Limb (tissue), 2 donors: ENCODE measurements around the gene LIF.
"Not testable (repeated sequence)": the region's sequence is repeated elsewhere in the genome, so short reads cannot be mapped to it uniquely, and the experiment has no call there.

Experiments
- DNase-seq, 2 donors: peaks; one replicate each; pipeline ENCODE4 v3.0.0-alpha.2; 2016; ENCODE audit errors: extremely low spot score in 2 of 2

Gene LIF

GRCh38 chr22:30210235-30210909 lies 36.2 kb downstream of the LIF start:
- DNase-seq: peak in 1 of 2 donors; percentile 44

GRCh38 chr22:30209642-30210041 lies 36.9 kb downstream of the LIF start:
- no peak for DNase-seq

- DNase-seq: peak; percentile 50 to 60
These were observed 37.6 kb downstream of the LIF start for GRCh38 chr22:30208631-30209603.

GRCh38 chr22:30206944-30207343 lies 39.6 kb downstream of the LIF start:
- DNase-seq: no peak

- DNase-seq: peak in 1 of 2 donors; percentile 43
These were observed 41.1 kb downstream of the LIF start for GRCh38 chr22:30205281-30206115.

- peak; percentile 64 to 69 for DNase-seq
These were observed 41.8 kb downstream of the LIF start for GRCh38 chr22:30204742-30205111.

GRCh38 chr22:30204015-30204741 lies 42.4 kb downstream of the LIF start:
- no peak for DNase-seq

- peak in 1 of 2 donors; percentile 42 for DNase-seq
These were observed 44.0 kb downstream of the LIF start for GRCh38 chr22:30202531-30203006.

GRCh38 chr22:30201945-30202344 lies 44.6 kb downstream of the LIF start:
- no peak for DNase-seq

- not testable (repeated sequence) for DNase-seq
These were observed 45.7 kb downstream of the LIF start for GRCh38 chr22:30200905-30201304.

GRCh38 chr22:30198921-30199320 lies 47.6 kb downstream of the LIF start:
- DNase-seq: no peak

- no peak for DNase-seq
These were observed 48.3 kb downstream of the LIF start for GRCh38 chr22:30198152-30198825.

GRCh38 chr22:30197389-30197788 lies 49.2 kb downstream of the LIF start:
- no peak for DNase-seq

GRCh38 chr22:30196880-30197336 lies 49.7 kb downstream of the LIF start:
- DNase-seq: peak in 1 of 2 donors; percentile 59

- DNase-seq: peak; percentile 81 to 83
These were observed 50.2 kb downstream of the LIF start for GRCh38 chr22:30196141-30196879.

- peak in 1 of 2 donors; percentile 77 for DNase-seq
These were observed 51.1 kb downstream of the LIF start for GRCh38 chr22:30195245-30196140.

- DNase-seq: no peak
These were observed 53.4 kb downstream of the LIF start for GRCh38 chr22:30193031-30193775.

- DNase-seq: no peak
These were observed 54.1 kb downstream of the LIF start for GRCh38 chr22:30192427-30192826.
